ENCODE measurements around the gene TMEM156. TPM values are rescaled to one million over a fixed set of nuclear protein-coding genes. Genes with fewer than 3 reads are reported as not detected.

TMEM156 gene
- polyA plus RNA-seq, 1 donor from 2014 or later, result not detected

GRCh38 chr4:38920677-38921076, 111.5 kb downstream of the TMEM156 start:
- TF ChIP-seq SMC3 (conservative IDR thresholded peaks at IDR 0.05; ENCODE audit: poor library complexity), result no peak
- TF ChIP-seq CTCF (IDR thresholded peaks at IDR 0.05; ENCODE audit: poor library complexity, severe bottlenecking), result no peak
- TF ChIP-seq EZH2 (IDR thresholded peaks at IDR 0.05; ENCODE audit: borderline replicate concordance, insufficient read depth, low read length, poor library complexity, severe bottlenecking), result no peak
- Histone ChIP-seq H3F3A (ENCODE audit: insufficient read depth, low read length, poor library complexity, severe bottlenecking) (no peaks in the 10 kb centered on the region), H3K79me2 (replicated peaks; ENCODE audit: insufficient read depth, low read length) (no peaks in the 10 kb centered on the region), H3K9me3 (ENCODE audit: low read length) (no peaks in the 10 kb centered on the region), H3K27me3 (ENCODE audit: insufficient read depth, low read depth, low read length) (no peaks in the 10 kb centered on the region), H3K4me2 (ENCODE audit: low read length) (no peak overlapping the region), H2AFZ (ENCODE audit: low read depth, low read length) (no peak overlapping the region), H3K4me3 (ENCODE audit: low read length) (no peak overlapping the region), H3K36me3 (ENCODE audit: insufficient read depth, low read length) (no peaks in the 10 kb centered on the region), H3K9me2 (ENCODE audit: insufficient read depth, low read length) (no peaks in the 10 kb centered on the region), H3K27ac (ENCODE audit: low read length) (no peak overlapping the region), H3K9ac (ENCODE audit: low read length) (no peak overlapping the region), H4K20me1 (ENCODE audit: insufficient read depth) (no peaks in the 10 kb centered on the region)

DNA sequence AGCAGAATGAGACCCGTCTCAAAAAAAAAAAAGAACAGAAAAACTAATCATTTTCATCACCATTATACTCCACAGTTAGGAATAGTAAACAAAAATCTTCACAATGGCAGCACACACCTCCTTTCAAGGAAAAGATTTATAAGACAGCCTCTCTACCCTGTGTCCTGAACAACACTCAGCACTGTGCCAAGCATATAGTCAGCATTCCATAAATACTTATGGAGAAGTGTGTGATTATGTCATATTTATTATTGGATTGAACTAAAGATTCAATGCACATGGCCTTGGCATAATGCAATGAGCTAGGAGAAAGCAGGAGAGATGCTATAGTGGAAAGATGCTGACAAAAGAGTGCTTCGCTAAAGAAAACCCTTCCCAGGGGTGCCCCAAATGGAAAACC, 112.0 kb downstream of the TMEM156 start:
- no peaks in the 10 kb centered on the region for H3K9me2 ChIP-seq (ENCODE audit: insufficient read depth, low read length)
- H3K9ac ChIP-seq (ENCODE audit: low read length), result no peak overlapping the region
- H3K4me2 ChIP-seq (ENCODE audit: low read length), result no peak overlapping the region
- H3F3A ChIP-seq (ENCODE audit: insufficient read depth, low read length, poor library complexity, severe bottlenecking), result no peaks in the 10 kb centered on the region
- H3K27ac ChIP-seq (ENCODE audit: low read length), result no peak overlapping the region
- no peaks in the 10 kb centered on the region for H3K79me2 ChIP-seq (replicated peaks; ENCODE audit: insufficient read depth, low read length)
- TF ChIP-seq POLR2AphosphoS5 (IDR thresholded peaks at IDR 0.05) (no peak), EZH2 (IDR thresholded peaks at IDR 0.05; ENCODE audit: borderline replicate concordance, insufficient read depth, low read length, poor library complexity, severe bottlenecking) (no peak), MXI1 (conservative IDR thresholded peaks at IDR 0.05; ENCODE audit: poor library complexity, severe bottlenecking) (no peak), TAF1 (IDR thresholded peaks at IDR 0.05; ENCODE audit: low read depth) (no peak), RAD21 (conservative IDR thresholded peaks at IDR 0.05) (no peak), CTCF (IDR thresholded peaks at IDR 0.05; ENCODE audit: poor library complexity, severe bottlenecking) (no peak), REST (IDR thresholded peaks at IDR 0.05; ENCODE audit: borderline replicate concordance) (no peak), EP300 (conservative IDR thresholded peaks at IDR 0.05; ENCODE audit: poor library complexity, severe bottlenecking) (no peak), SMC3 (conservative IDR thresholded peaks at IDR 0.05; ENCODE audit: poor library complexity) (no peak)
- no peaks in the 10 kb centered on the region for H3K9me3 ChIP-seq (ENCODE audit: low read length)
- no peaks in the 10 kb centered on the region for H3K36me3 ChIP-seq (ENCODE audit: insufficient read depth, low read length)
- no peaks in the 10 kb centered on the region for H4K20me1 ChIP-seq (ENCODE audit: insufficient read depth)
- no peak overlapping the region for H3K4me3 ChIP-seq (ENCODE audit: low read length)
- H2AFZ ChIP-seq (ENCODE audit: low read depth, low read length), result no peak overlapping the region
- no peaks in the 10 kb centered on the region for H3K27me3 ChIP-seq (ENCODE audit: insufficient read depth, low read depth, low read length)

Measured in neural cell (in vitro differentiated cells).